Suprapubic skin (tissue), 3 donors: ENCODE measurements around the gene CYTH3.

Experiments used
- CTCF ChIP-seq, 2 donors: fragments of 200-600 bp in 1 of 2; fragments of 450-650 bp in 1 of 2; sonication (generic) in 1 of 2; IDR thresholded peaks; one replicate each; pipeline ENCODE4 v1.5.1; 2016 to 2019; ENCODE audit warnings: antibody characterized with exemption in 2 of 2, mild to moderate bottlenecking in 1 of 2, moderate library complexity in 1 of 2
- EP300 ChIP-seq: sonication (generic); formaldehyde crosslinking; IDR thresholded peaks from one replicate; pipeline ENCODE4 v1.6.1; 2017; ENCODE audit warnings: antibody characterized with exemption

- no peak for TF ChIP-seq CTCF (IDR thresholded peaks at IDR 0.05)
- TF ChIP-seq EP300, result no peak
Measured at GRCh38 chr7:6164491-6164890, 107.9 kb downstream of the CYTH3 start.
